Adipocyte (in vitro differentiated cells): ENCODE data around the gene OR1E1.
"Not testable (repeated sequence)": the region's sequence is repeated elsewhere in the genome, so short reads cannot be mapped to it uniquely, and the experiment has no call there.

Experiments
- DNase-seq: peaks from one replicate; pipeline ENCODE4 v3.0.0-alpha.2; 2015; ENCODE audit warnings: low read depth
- H3K27me3 ChIP-seq: replicated peaks from 2 replicates; pipeline ENCODE4 v1.7.0; 2013; ENCODE audit warnings: mild to moderate bottlenecking, low read length, moderate library complexity; ENCODE audit not compliant: control insufficient read depth, insufficient read depth
- H3K36me3 ChIP-seq: 2 replicates; pipeline ENCODE4 v1.7.0; 2013; ENCODE audit warnings: low read length, mild to moderate bottlenecking, moderate library complexity; ENCODE audit not compliant: control insufficient read depth, insufficient read depth, severe bottlenecking
- H3K4me1 ChIP-seq: 2 replicates; pipeline ENCODE4 v1.7.0; 2013; ENCODE audit warnings: mild to moderate bottlenecking, low read length, moderate library complexity; ENCODE audit not compliant: control insufficient read depth, insufficient read depth
- H3K4me3 ChIP-seq: 2 replicates; pipeline ENCODE4 v1.7.0; 2013; ENCODE audit warnings: mild to moderate bottlenecking, low read length, moderate library complexity
- H3K9ac ChIP-seq: 2 replicates; pipeline ENCODE4 v1.7.0; 2013; ENCODE audit warnings: mild to moderate bottlenecking, low read length, moderate library complexity
- H3K9me3 ChIP-seq: 2 replicates; pipeline ENCODE4 v1.7.0; 2013; ENCODE audit warnings: mild to moderate bottlenecking, low read length, moderate library complexity; ENCODE audit not compliant: control insufficient read depth

The OR1E1 gene

DNA sequence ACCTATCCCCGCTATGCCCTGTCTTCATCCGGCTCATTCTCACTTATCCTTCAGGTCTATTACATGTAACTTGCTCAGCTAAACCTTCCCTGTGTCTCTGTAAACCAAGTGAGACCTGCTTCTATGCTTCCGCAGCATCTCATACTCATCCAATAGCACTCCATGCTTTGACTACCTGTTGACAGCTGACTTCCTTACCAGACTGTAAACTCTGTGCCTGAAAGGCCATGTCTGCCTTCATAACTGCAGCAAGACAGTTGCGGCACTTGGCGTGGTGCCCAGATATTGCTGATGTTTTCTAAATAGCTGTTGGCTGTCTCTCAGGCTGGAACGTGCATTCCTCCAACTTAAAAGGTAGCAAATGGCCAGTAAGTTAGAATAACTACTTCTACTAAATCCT, 1.8 kb upstream of the OR1E1 start:
- no peaks in the 10 kb centered on the region for H3K4me1 ChIP-seq
- no peak overlapping the region for H3K9ac ChIP-seq
- no peak overlapping the region for H3K4me3 ChIP-seq
- no peaks in the 10 kb centered on the region for H3K27me3 ChIP-seq
- no peak for DNase-seq
- no peaks in the 10 kb centered on the region for H3K9me3 ChIP-seq
- no peaks in the 10 kb centered on the region for H3K36me3 ChIP-seq

DNA sequence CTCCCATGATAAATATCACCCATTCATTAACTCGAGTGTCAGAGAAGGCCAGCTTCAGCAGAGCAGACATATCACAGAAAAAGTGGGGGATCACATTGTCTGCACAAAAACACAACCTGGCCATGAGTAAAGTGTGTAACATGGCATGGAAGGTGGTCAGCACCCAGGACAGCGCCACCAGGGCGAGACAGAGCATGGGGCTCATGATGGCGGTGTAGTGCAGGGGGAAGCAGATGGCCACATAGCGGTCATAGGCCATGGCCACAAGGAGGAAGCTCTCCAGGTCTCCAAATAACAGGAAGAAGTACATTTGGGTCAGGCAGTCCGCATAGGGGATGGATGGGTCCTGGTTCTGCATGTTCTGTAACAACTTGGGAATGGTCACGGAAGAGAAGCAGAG, 409 bp downstream of the OR1E1 start:
- H3K4me1 ChIP-seq, H3K4me3 ChIP-seq, H3K27me3 ChIP-seq, H3K36me3 ChIP-seq, H3K9me3 ChIP-seq, DNase-seq, H3K9ac ChIP-seq: not testable (repeated sequence)

DNA sequence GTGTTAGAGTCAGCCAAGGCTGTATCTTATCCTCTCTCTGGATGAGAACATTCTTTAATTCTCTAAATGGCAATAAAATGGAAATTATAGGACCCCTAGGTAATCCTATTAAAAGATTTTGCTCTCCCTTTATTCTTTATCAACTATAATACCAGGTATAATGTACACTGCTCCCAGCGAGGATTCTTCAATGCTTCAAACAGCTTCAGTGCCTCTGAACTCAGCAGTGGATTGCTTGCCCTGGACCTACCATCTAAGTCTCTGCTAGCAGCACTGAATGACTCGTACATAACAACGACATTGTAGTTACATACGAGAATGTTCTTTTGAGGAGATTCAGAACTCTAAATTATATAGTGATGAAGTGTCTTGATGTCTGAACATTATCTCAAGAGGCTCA, 8.4 kb downstream of the OR1E1 start:
- peaks cover 6% of the 10 kb centered on the region for H3K27me3 ChIP-seq
- no peak overlapping the region for H3K4me3 ChIP-seq
- DNase-seq, result no peak
- no peaks in the 10 kb centered on the region for H3K4me1 ChIP-seq
- no peaks in the 10 kb centered on the region for H3K36me3 ChIP-seq
- H3K9me3 ChIP-seq, result peaks cover 6% of the 10 kb centered on the region
- no peak overlapping the region for H3K9ac ChIP-seq

DNA sequence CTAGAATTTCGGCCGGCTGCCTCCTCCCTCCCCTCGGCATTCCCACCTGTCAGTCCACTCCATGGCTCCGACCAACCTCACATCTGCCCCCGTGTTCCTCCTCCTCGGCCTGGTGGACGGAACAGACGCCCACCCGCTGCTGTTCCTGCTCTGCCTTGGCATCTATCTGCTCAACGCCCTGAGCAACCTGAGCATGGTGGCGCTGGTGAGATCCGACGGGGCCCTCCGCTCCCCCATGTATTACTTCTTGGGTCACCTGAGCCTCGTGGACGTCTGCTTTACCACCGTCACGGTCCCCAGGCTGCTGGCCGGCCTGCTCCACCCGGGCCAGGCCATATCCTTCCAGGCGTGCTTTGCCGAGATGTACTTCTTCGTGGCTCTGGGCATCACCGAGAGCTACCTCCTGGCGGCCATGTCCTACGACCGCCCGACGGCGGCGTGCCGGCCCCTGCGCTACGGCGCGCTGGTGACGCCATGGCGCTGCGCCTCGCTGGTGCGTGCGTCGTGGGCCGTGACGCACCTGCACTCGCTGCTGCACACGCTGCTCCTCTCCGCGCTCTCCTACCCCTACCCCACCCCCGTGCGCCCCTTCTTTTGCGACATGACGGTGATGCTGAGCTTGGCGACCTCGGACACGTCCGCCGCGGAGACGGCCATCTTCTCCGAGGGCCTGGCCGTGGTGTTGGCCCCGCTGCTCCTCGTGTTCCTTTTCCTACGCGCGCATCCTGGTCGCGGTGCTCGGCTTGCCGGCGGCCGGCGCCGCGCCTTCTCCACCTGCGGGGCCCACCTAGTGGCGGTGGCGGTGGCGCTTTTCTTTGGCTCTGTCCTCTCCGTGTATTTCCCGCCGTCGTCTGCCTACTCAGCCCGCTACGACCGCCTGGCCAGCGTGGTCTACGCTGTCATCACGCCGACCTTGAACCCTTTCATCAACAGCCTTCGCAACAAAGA, 12.1 kb downstream of the OR1E1 start, which contains the start of gene OR3A2:
OR3A2 (minus strand) TSS at position 440 of the 948 bp plus-strand sequence.
- Histone ChIP-seq H3K27me3 (peaks cover 9% of the 10 kb centered on the region), H3K9me3 (peaks cover 6% of the 10 kb centered on the region), H3K4me3 (peak within 1 kb of the TSS; percentile 37)

DNA sequence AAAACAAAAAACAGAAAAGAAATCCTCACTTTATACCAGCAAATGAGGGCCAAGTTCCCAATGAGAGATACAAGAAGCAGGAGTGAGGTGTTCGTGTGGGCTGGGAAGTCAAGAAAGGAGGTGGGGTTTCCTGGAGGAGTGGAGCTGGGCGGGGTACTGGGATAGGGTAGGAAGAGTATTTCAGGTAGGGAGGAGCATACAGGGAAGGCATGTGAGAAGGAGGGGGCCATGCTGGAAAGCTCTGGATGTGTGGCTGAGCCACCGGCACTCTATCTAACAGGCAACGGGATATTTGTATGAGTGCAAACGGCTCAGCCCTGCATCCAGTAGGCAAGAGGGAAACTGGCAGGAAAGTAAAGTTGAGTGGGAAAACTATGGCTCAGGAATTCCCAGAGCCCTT, 16.3 kb downstream of the OR1E1 start:
- Histone ChIP-seq H3K9ac (no peak overlapping the region), H3K27me3 (peaks cover 12% of the 10 kb centered on the region), H3K9me3 (no peaks in the 10 kb centered on the region), H3K36me3 (no peaks in the 10 kb centered on the region), H3K4me1 (no peaks in the 10 kb centered on the region), H3K4me3 (no peak overlapping the region)
- no peak for DNase-seq

More for the DNA sequence above, 12.1 kb downstream of the OR1E1 start, which contains the start of gene OR3A2:
- no peak for DNase-seq
- no peaks in the 10 kb centered on the region for H3K36me3 ChIP-seq
- no peak within 1 kb of the TSS for H3K9ac ChIP-seq
- H3K4me1 ChIP-seq, result no peaks in the 10 kb centered on the region

DNA sequence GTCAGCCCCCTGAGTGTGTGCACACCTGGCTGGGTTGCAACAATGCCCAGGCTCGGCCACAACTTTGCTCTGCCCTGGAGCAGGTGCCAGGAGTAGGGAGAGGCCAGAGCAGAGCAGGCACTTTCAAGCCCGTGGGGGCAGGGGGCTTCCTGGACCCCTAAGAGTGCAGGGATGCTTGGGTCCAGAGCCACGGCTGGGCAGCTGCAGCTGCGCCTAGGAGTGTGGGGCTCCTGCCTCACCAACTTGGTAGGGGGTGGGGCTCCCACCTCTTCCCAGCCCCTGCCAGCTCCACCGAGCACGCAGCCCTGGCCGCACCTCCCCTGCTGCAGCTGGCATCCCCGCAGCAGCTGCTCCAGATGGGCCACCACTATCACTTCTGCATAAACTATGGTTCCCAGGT, 19.9 kb downstream of the OR1E1 start:
- Histone ChIP-seq H3K4me1 (no peaks in the 10 kb centered on the region), H3K9ac (no peak overlapping the region), H3K36me3 (no peaks in the 10 kb centered on the region), H3K27me3 (peaks cover 6% of the 10 kb centered on the region), H3K4me3 (no peak overlapping the region), H3K9me3 (peaks cover 7% of the 10 kb centered on the region)
- DNase-seq, result no peak

DNA sequence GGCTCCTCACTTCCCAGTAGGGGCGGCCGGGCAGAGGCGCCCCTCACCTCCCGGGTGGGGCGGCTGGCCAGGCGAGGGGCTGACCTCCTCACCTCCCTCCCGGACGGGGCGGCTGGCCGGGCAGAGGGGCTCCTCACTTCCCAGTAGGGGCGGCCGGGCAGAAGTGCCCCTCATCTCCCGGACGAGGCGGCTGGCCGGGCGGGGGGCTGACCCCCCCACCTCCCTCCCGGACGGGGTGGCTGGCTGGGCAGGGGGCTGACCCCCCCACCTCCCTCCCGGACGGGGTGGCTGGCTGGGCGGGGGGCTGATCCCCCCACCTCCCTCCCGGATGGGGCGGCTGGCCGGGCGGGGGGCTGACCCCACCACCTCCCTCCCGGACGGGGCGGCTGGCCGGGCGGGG, 27.0 kb downstream of the OR1E1 start:
- not testable (repeated sequence) for H3K4me3 ChIP-seq, DNase-seq, H3K27me3 ChIP-seq, H3K36me3 ChIP-seq, H3K9ac ChIP-seq, H3K4me1 ChIP-seq
- peaks cover 12% of the 10 kb centered on the region for H3K9me3 ChIP-seq
